ENCODE data around the gene GCH1.
"Not testable (repeated sequence)": the region's sequence is repeated elsewhere in the genome, so short reads cannot be mapped to it uniquely, and the experiment has no call there.

Gene GCH1

GRCh38 chr14:54805070-54805444, 97.6 kb downstream of the GCH1 start:
- DNase-seq: no peak
- H3K9me3 ChIP-seq: no peaks in the 10 kb centered on the region
- intact Hi-C loops (cut with DNase I; ENCODE audit: low total_unique reads): loop anchor here (10.0 kb wide), 1 partner anchor 110 kb away; no protein-coding TSS in a partner anchor
- no peak for TF ChIP-seq CTCF (IDR thresholded peaks at IDR 0.05)
- no peak overlapping the region for H3K27ac ChIP-seq
- H3K36me3 ChIP-seq: no peaks in the 10 kb centered on the region
- H3K27me3 ChIP-seq: no peaks in the 10 kb centered on the region
- no peak overlapping the region for H3K4me3 ChIP-seq
- peaks cover 0 to 8% (median 3%) of the 10 kb centered on the region in 4 donors for H3K4me1 ChIP-seq

GRCh38 chr14:54804538-54805041, 98.0 kb downstream of the GCH1 start:
- no peak for TF ChIP-seq CTCF (IDR thresholded peaks at IDR 0.05)
- Histone ChIP-seq H3K4me3 (no peak overlapping the region), H3K27ac (no peak overlapping the region), H3K9me3 (no peaks in the 10 kb centered on the region), H3K36me3 (no peaks in the 10 kb centered on the region), H3K27me3 (no peaks in the 10 kb centered on the region), H3K4me1 (peaks cover 0 to 8% (median 3%) of the 10 kb centered on the region in 4 donors)
- no peak for DNase-seq
- intact Hi-C loops (cut with DNase I; ENCODE audit: low total_unique reads): loop anchor here (10.0 kb wide), 1 partner anchor 110 kb away; no protein-coding TSS in a partner anchor

- intact Hi-C loops (cut with DNase I; ENCODE audit: low total_unique reads): loop anchor here (10.0 kb wide), 1 partner anchor 109 kb away; no protein-coding TSS in a partner anchor
These were observed 98.6 kb downstream of the GCH1 start for GRCh38 chr14:54803926-54804537.

GRCh38 chr14:54803396-54803795, 99.2 kb downstream of the GCH1 start:
- intact Hi-C loops (cut with DNase I; ENCODE audit: low total_unique reads): loop anchor here (10.0 kb wide), 1 partner anchor 109 kb away; no protein-coding TSS in a partner anchor
- Histone ChIP-seq H3K4me3 (no peak overlapping the region), H3K4me1 (peaks cover 0 to 8% (median 3%) of the 10 kb centered on the region in 4 donors), H3K27ac (no peak overlapping the region), H3K36me3 (no peaks in the 10 kb centered on the region), H3K9me3 (no peaks in the 10 kb centered on the region), H3K27me3 (no peaks in the 10 kb centered on the region)
- no peak for DNase-seq
- TF ChIP-seq CTCF (IDR thresholded peaks at IDR 0.05): no peak

More at GRCh38 chr14:54803926-54804537, 98.6 kb downstream of the GCH1 start:
- no peak for DNase-seq
- Histone ChIP-seq H3K36me3 (no peaks in the 10 kb centered on the region), H3K4me3 (no peak overlapping the region), H3K27ac (no peak overlapping the region), H3K27me3 (no peaks in the 10 kb centered on the region), H3K4me1 (peaks cover 0 to 8% (median 3%) of the 10 kb centered on the region in 4 donors), H3K9me3 (no peaks in the 10 kb centered on the region)
- no peak for TF ChIP-seq CTCF (IDR thresholded peaks at IDR 0.05)

GRCh38 chr14:54801482-54801881, 101.1 kb downstream of the GCH1 start:
- H3K36me3 ChIP-seq, H3K27ac ChIP-seq, DNase-seq, H3K4me3 ChIP-seq, H3K9me3 ChIP-seq, H3K27me3 ChIP-seq: not testable (repeated sequence)
- H3K4me1 ChIP-seq: peaks cover 0 to 10% (median 5%) of the 10 kb centered on the region in 4 donors
- intact Hi-C loops (cut with DNase I; ENCODE audit: low total_unique reads): loop anchor here (10.0 kb wide), 1 partner anchor 107 kb away; no protein-coding TSS in a partner anchor

- H3K27me3 ChIP-seq: no peaks in the 10 kb centered on the region
- peaks cover 0 to 7% (median 0%) of the 10 kb centered on the region in 3 donors for H3K9me3 ChIP-seq
- no peak for TF ChIP-seq CTCF (IDR thresholded peaks at IDR 0.05)
- no peak overlapping the region for H3K27ac ChIP-seq
- peaks cover 0 to 5% (median 0%) of the 10 kb centered on the region in 3 donors for H3K36me3 ChIP-seq
- no peak for DNase-seq
- intact Hi-C loops (cut with DNase I; ENCODE audit: low total_unique reads): no loop called here
- H3K4me1 ChIP-seq: peaks cover 0 to 5% (median 2%) of the 10 kb centered on the region in 4 donors
- H3K4me3 ChIP-seq: no peak overlapping the region
These were observed 104.0 kb downstream of the GCH1 start for GRCh38 chr14:54798465-54799124.

Measured in tibial artery (tissue), 4 donors.